GM19455 (cell line): Measurements from ENCODE around the gene ATP8A2.
"Not testable (repeated sequence)": the region's sequence is repeated elsewhere in the genome, so short reads cannot be mapped to it uniquely, and the experiment has no call there.

ENCODE experiments used
- ATAC-seq: cut with Tn5 transposase; IDR thresholded peaks from one replicate; pipeline ENCODE4 v1.9.1; 2021; ENCODE audit not compliant: unreplicated experiment

The ATP8A2 gene

DNA sequence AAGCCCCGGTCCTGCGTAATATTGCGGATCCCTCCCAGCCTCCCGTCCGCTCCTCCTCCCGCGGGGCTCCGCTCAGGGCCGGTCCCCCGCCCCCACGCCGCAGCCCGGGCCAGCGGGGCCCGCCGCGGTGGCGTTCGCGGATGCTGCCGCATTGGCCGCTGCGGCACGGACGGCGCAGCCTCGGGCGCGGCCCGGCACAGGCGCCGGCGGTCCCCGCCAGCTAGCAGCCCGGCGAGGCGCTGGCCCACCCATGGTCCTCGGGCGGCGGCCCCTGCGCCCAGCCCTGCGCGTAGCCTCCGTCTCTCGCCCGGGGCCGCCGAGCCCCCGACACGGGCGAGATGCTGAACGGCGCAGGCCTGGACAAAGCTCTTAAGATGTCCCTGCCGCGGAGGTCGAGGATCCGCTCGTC, at the start of gene ATP8A2:
Gene ATP8A2, plus strand, starts transcription at position 100 of the 409 bp plus-strand sequence. Its CDS starts 239 bp downstream, at position 339.
- no peak for ATAC-seq

DNA sequence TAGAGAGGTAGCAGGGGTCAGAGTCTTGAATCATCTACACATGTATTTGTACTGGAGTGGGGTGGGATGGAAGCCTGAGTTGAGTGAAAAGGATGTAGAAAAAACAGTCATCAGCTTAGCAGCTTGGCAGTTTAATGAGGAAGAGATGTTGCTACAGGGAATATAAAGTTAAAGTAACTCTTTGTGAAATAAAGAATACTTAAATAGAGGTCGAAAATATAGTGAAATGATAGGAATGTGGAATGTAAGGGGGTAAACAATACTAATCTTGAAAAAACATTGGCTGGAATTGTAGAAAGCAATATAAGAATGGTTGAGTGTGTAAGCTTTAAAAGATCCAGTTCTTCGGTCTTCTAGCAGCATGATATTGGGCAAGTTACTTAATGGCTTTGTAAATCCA, 47.7 kb upstream of the ATP8A2 start:
- ATAC-seq = no peak

DNA sequence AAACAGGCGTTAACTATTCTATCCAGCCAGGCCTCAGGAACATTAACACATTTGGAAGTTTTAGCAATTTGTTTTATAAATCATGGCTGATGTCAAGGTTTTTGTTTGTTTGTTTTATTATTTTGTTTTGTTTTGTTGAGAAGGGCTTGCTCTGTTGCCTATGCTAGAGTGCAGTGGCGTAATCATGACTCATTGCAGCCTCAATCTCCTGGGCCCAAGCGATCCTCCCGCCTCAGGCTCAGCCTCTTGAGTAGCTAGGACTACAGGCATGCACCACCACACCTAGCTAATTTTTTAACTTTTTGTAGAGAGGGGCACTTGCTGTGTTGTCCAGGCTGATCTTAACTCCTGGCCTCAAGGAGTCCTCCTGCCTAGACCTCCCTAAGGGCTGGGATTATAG, 42.1 kb upstream of the ATP8A2 start:
- ATAC-seq = no peak

DNA sequence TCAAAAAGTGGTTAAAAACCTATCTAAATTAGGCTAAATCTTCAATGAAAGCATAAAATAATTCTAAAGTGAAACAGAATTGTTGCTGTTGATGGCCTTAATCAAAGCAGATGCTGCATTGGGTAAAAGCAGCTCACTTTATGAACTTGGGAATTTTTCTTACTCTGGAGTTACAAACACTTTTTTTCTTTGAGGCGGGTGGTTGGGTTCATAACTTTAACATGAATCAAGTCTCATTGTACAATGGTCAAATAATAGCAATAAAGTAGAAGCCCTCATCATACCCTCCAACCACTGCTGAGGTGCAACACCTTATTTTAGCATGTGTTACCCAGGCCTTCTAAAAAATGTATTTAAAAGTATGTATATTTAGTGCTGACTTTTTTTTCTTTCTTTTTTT, 41.2 kb upstream of the ATP8A2 start:
- ATAC-seq = no peak

GRCh38 chr13:25335856-25336255, 35.9 kb upstream of the ATP8A2 start:
- no peak for ATAC-seq

GRCh38 chr13:25345576-25345975, 26.2 kb upstream of the ATP8A2 start:
- no peak for ATAC-seq

- no peak for ATAC-seq
These were observed 24.6 kb upstream of the ATP8A2 start for GRCh38 chr13:25347151-25347550.

GRCh38 chr13:25351404-25351803, 20.4 kb upstream of the ATP8A2 start:
- ATAC-seq = no peak

DNA sequence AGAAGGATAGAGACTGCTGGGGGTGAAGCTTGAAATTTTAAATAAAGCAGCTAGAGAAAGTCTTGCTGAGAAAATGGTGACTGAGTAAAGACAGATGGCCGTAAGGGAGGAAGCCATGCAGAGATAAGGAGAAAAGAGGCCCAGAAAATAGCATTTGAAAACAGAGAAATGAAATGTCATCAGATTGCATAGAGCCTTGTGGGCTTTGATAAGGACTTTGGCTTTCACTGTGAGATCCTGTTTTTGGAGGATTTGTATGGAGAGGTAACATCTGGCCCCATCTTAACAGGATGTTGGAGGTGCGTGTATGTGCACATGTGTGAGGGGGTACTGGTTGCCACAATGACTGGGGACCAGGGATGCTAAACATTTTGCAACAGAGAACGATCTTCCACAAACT, 19.5 kb upstream of the ATP8A2 start:
- no peak for ATAC-seq

DNA sequence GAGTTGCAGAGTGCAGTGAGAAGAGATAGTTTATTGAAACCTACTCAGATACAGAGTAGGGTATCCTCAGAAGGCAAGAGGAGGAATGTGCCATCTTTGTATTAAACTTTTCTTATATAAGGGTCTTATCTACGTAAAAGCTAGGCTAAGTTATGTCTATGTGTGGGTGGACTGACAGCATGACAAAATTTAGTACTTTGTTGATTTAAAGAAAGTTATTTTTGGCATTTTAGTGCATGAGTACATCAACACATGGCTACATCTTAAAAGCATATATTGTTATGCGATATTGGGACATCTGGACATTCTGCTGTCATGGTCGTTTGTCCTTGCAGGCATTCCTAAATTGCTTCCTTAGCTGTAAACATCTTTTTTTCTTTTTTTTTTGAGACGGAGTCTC, 19.0 kb upstream of the ATP8A2 start:
- ATAC-seq = no peak

GRCh38 chr13:25353344-25353743, 18.4 kb upstream of the ATP8A2 start:
- no peak for ATAC-seq

GRCh38 chr13:25354377-25354776, 17.4 kb upstream of the ATP8A2 start:
- ATAC-seq = no peak

DNA sequence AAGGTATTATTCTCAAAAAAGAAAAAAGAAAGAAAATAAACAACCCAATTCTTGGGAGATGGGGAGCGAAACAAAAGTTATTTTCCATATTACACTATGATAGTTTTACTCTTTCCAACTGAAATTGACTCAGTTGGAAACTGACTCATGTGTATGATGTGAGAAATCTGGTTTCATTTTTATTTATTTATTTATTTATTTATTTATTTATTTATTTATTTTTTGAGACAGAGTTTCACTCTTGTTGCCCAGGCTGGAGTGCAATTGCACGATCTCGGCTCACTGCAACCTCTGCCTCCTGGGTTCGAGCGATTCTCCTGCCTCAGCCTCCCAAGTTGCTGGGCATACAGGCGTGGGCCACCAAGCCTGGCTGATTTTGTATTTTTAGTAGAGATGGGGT, 11.3 kb upstream of the ATP8A2 start:
- ATAC-seq = not testable (repeated sequence)

DNA sequence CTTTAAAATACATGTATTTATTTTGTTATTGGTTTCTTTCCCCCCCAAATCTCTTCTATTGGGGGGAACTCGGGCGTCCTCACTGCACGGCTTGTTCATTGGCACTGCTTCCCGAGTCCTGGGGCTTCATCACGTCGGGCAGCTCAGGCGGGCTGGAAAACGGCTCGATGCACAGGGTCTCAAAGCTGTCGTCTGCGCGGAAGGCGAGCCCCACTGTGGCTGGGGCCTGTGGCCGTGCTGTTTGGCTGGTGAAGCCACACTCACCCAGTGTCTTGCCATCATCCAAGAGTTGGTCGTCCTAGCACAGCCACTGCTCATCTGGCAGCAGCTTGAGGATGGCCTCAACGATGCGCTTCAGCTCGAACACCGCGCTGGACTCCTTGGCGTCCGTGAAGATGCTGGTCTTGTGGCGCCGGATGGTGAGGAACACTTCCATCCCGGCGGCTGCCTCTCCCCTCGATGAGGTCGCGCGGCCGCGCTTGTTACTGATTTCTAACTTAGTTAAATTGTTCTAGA, 6.0 kb upstream of the ATP8A2 start:
- no peak for ATAC-seq

GRCh38 chr13:25371158-25371874, 458 bp upstream of the ATP8A2 start:
- ATAC-seq = no peak

DNA sequence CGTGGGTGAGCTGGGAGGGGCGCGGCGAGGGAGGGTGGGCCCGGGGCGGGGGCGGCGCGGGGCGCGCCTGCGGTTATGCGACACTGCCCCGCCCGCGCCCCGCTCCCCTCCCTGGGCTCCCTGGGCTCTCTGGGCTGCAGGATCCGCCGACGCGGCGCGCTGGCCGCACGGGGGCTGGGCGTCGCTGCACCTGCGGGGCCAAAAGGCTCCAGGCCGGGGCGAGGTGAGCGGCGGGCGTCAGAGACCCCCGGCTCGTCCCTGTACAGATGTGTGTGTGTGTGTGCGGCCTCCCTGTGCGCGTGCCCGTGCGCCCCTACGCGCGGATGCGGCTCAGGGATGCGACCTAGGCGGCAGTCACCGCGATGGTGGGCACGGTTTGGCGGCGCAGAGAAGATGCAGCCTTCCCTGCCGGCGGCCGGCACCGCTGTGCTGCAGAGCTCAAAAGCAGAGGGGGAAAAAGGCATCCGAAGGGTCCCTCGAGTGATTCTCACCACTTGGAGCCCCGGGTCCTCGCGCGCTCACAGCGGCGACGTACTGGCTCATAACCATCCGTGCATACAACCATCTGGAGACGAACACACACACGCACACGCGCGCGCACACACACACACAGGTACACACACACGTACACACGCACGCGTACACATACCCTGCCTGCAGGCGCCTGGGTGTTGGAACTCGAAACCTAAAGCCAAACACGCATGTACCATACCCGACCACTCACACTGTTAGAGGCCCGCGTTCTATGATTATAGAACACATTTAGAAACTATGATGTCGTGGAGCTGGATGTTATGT, 709 bp downstream of the ATP8A2 start:
- no peak for ATAC-seq

DNA sequence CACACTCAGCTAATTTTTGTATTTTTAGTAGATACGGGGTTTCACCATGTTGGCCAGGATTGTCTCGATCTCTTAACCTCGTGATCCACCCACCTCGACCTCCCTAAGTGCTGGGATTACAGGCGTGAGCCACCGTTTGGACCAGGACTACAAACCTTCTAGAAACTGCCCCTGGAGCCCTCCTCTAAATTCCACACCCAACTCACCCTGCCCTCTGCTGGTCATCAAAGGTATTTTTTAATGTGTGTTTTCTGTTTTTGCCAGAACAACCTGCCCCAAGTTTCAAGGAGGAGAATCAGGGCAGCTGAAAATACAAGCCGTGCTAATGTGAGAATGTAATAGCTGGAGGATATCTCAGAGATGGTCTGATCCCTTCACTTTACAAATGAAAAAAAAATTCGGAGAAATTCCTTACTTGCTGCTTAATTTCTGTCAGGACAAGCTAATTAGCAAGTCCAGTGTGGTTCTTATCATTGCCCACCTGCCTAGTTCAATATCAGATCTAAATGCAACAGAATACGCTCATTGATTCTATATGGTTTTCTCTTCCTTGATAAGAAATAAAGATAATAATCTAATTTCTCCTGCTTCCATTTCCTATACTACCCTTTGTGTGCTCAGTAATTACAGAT, 4.1 kb downstream of the ATP8A2 start:
- ATAC-seq = no peak

DNA sequence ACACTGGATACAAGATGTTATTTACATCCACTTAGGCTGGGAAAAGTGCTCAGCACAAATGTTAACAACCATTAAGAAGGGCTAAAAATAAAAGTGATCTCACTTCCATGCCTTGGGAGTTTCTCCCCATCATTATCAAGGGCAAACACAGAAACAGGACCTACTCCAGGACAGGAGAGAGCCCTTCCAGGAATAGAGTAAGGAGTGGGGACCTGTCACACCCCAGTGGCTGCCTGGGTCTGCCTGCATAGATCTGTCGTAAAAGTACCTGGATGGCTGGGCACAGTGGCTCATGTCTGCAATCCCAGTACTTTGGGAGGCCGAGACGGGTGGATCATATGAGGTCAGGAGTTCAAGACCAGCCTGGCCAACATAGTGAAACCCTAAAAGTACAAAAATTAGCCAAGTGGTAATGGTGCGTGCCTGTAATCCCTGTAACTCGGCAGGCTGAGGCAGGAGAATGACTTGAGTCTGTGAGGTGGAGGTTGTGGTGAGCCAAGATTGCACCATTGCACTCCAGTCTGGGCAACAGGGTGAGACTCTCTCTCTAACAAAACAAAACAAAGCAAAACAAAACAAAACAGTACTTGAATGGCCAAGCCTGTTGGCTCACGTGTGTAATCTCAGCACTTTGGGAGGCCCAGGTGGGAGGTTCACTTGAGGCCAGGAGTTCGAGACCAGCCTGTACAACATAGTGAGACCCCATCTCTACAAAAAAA, 5.6 kb downstream of the ATP8A2 start:
- no peak for ATAC-seq

DNA sequence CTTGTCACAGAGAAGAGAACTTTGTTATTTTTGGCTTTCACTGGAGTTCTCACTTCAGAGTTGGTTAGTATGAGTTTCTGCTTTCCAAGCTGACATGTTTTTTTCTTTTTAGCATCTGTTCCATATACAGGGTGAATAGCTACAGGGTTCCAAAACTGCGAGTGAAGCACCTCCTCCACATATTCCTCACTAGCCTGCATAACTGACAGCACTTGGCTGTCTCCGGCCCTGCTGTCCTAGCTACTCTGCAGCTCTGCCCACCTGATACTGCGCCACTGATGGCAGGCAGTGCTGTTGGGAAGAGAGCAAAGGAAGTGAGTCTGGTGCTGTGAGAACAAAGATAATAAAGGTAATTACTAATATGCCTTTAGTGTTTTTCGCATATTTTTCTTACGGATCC, 6.8 kb downstream of the ATP8A2 start:
- ATAC-seq = no peak

DNA sequence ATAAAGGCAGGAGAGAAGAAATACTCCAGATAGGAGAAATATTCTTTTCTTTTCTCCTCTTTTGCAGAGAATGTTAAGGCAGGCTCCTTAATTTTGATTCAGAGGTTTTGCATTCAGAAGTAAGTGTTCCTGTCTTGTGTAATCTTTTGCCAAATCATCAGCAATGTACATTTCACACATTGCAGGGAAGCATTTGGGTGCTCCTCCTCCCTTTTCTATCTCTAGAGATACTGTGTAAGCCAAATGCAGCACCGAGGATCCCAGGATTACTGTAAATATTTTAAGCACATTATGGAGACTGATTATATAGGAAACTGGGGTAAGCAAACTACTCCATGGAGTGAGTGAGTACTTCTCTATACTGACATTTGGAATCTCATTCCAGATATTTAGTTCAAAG, 7.2 kb downstream of the ATP8A2 start:
- no peak for ATAC-seq

GRCh38 chr13:25380082-25380481, 8.3 kb downstream of the ATP8A2 start:
- ATAC-seq = no peak
